ENCODE data around the gene GTF2F2. TPM values are rescaled to one million over a fixed set of nuclear protein-coding genes. Genes with fewer than 3 reads are reported as not detected.

GTF2F2 gene
- total and polyA plus RNA-seq, 9 of the 15 experiments (the other 6 are each of a cell fraction or from before 2014, with no cell fraction given): 19.7 to 44.8 (median 32.4) TPM

GRCh38 chr13:45295536-45295935 lies 175.2 kb downstream of the GTF2F2 start:
- Histone ChIP-seq H3K4me2 (ENCODE audit: insufficient read depth, low read length) (no peak overlapping the region), H3K9ac (ENCODE audit: insufficient read depth in 1 of 2, low read depth in 2 of 2, low read length in 2 of 2) (no peak overlapping the region), H3K9me1 (ENCODE audit: control insufficient read depth, insufficient read depth, low read length) (peaks cover 2% of the 10 kb centered on the region), H2AFZ (ENCODE audit: low read depth, low read length) (no peak overlapping the region), H3K36me3 (ENCODE audit: control insufficient read depth, insufficient read depth, low read length) (no peaks in the 10 kb centered on the region), H3K27me3 (ENCODE audit: control insufficient read depth in 2 of 2, insufficient read depth in 2 of 2, low read length in 2 of 2) (no peaks in the 10 kb centered on the region), H3K4me3 (no peak overlapping the region), H3K9me3 (replicated peaks; ENCODE audit: control insufficient read depth, insufficient read depth, low read depth, low read length) (no peaks in the 10 kb centered on the region), H3K4me1 (replicated peaks in 1 of 2; ENCODE audit: control insufficient read depth in 2 of 2, insufficient read depth in 2 of 2, low read length in 2 of 2) (peaks cover 9 to 12% of the 10 kb centered on the region in 2 experiments; a peak in 4 of 5 replicates), H3K27ac (ENCODE audit: extremely low read depth, low read depth, low read length) (no peak overlapping the region), H4K20me1 (replicated peaks; ENCODE audit: control insufficient read depth, insufficient read depth, low read length) (0 out of 2 replicates have a peak, but pooled peaks cover 4% of the 10 kb centered on the region), H3K79me2 (ENCODE audit: control insufficient read depth, insufficient read depth, low read length) (no peaks in the 10 kb centered on the region)
- no TSS peak for BruUV-seq (replicated peaks)
- DNase-seq (ENCODE audit: extremely low read depth in 1 of 4, low spot score in 3 of 4) (no peak), FAIRE-seq (no peak), ATAC-seq (no peak)
- WGBS (ENCODE audit: insufficient coverage, low coverage, missing lambda C conversion rate): 63% methylated on average over 7 of the region's 7 CpGs
- TF ChIP-seq ZNF263 (CRISPR knock-in tag; IDR thresholded peaks at IDR 0.05; ENCODE audit: borderline replicate concordance) (no peak), SOX6 (IDR thresholded peaks at IDR 0.05) (no peak)
- in situ Hi-C loops (cut with MboI) (no loop called here), intact Hi-C loops (cut with micrococcal nuclease) (no loop called here)
- ChIA-PET CTCF (ENCODE audit: low intra/inter-chr PET ratio) (no interaction called here), POLR2A (interaction anchor here (0.6 kb wide), 1 partner anchor 409 kb away, joined by 3 read pairs; no protein-coding TSS in a partner anchor)

GRCh38 chr13:45296259-45296658 lies 175.9 kb downstream of the GTF2F2 start:
- no TSS peak for BruUV-seq (replicated peaks)
- Histone ChIP-seq H3K4me1 (replicated peaks in 1 of 2; ENCODE audit: control insufficient read depth in 2 of 2, insufficient read depth in 2 of 2, low read length in 2 of 2) (peaks cover 11 to 16% of the 10 kb centered on the region in 2 experiments; a peak in 4 of 5 replicates), H3K27ac (ENCODE audit: extremely low read depth, low read depth, low read length) (no peak overlapping the region), H3K79me2 (ENCODE audit: control insufficient read depth, insufficient read depth, low read length) (no peaks in the 10 kb centered on the region), H3K4me3 (no peak overlapping the region), H3K36me3 (ENCODE audit: control insufficient read depth, insufficient read depth, low read length) (no peaks in the 10 kb centered on the region), H3K9me3 (replicated peaks; ENCODE audit: control insufficient read depth, insufficient read depth, low read depth, low read length) (no peaks in the 10 kb centered on the region), H4K20me1 (replicated peaks; ENCODE audit: control insufficient read depth, insufficient read depth, low read length) (0 out of 2 replicates have a peak, but pooled peaks cover 4% of the 10 kb centered on the region), H3K4me2 (ENCODE audit: insufficient read depth, low read length) (no peak overlapping the region), H3K9me1 (ENCODE audit: control insufficient read depth, insufficient read depth, low read length) (peaks cover 2% of the 10 kb centered on the region), H3K9ac (ENCODE audit: insufficient read depth in 1 of 2, low read depth in 2 of 2, low read length in 2 of 2) (no peak overlapping the region), H2AFZ (ENCODE audit: low read depth, low read length) (no peak overlapping the region), H3K27me3 (ENCODE audit: control insufficient read depth in 2 of 2, insufficient read depth in 2 of 2, low read length in 2 of 2) (no peaks in the 10 kb centered on the region)
- intact Hi-C loops (cut with micrococcal nuclease) (no loop called here), in situ Hi-C loops (cut with MboI) (no loop called here)
- POLR2A ChIA-PET: interaction anchor here (0.6 kb wide), 1 partner anchor 22 kb away, joined by 3 read pairs; no protein-coding TSS in a partner anchor
- ATAC-seq: no peak
- no peak for DNase-seq (ENCODE audit: extremely low read depth in 1 of 4, low spot score in 3 of 4)
- CTCF ChIA-PET (ENCODE audit: low intra/inter-chr PET ratio): no interaction called here
- FAIRE-seq: no peak
- TF ChIP-seq POLR2AphosphoS2 (IDR thresholded peaks at IDR 0.05; ENCODE audit: low read length) (no peak), RUNX1 (IDR thresholded peaks at IDR 0.05; ENCODE audit: low read depth) (no peak), PYGO2 (tag; IDR thresholded peaks at IDR 0.05) (no peak), MTF1 (CRISPR knock-in tag; IDR thresholded peaks at IDR 0.05; ENCODE audit: borderline replicate concordance) (no peak), CTCF (IDR thresholded peaks at IDR 0.05 in 2 of 3, conservative IDR thresholded peaks at IDR 0.05 in 1 of 3; ENCODE audit: insufficient read depth in 2 of 3, low read depth in 1 of 3, low read length in 3 of 3) (no peak), PML (IDR thresholded peaks at IDR 0.05; ENCODE audit: low read length) (no peak), ZFX (CRISPR knock-in tag; IDR thresholded peaks at IDR 0.05) (no peak), JUN (IDR thresholded peaks at IDR 0.05; ENCODE audit: borderline replicate concordance, low read depth, low read length) (no peak), JUN (CRISPR knock-in tag; IDR thresholded peaks at IDR 0.05; ENCODE audit: borderline replicate concordance) (no peak), ADNP (tag; IDR thresholded peaks at IDR 0.05) (no peak), YY1 (IDR thresholded peaks at IDR 0.05; ENCODE audit: borderline replicate concordance in 1 of 3, control insufficient read depth in 1 of 3, extremely low read depth in 1 of 3, insufficient read depth in 3 of 3, insufficient read length in 1 of 3, insufficient replicate concordance in 2 of 3, low read depth in 1 of 3, low read length in 2 of 3) (no peak), KAT8 (IDR thresholded peaks at IDR 0.05; ENCODE audit: low read depth) (no peak), ZNF561 (CRISPR knock-in tag; conservative IDR thresholded peaks at IDR 0.05) (no peak)
